OCI-LY7 (cell line): ENCODE data around the gene NDUFC2. TPM values are rescaled to one million over a fixed set of nuclear protein-coding genes. Genes with fewer than 3 reads are reported as not detected.
"Not testable (repeated sequence)": the region's sequence is repeated elsewhere in the genome, so short reads cannot be mapped to it uniquely, and the experiment has no call there.

ENCODE experiments used
- BruUV-seq: library from RNA; stranded (reverse); fragments of 400-500 nt; replicated peaks from 2 replicates; lab custom pipeline; 2021; lab: Mats Ljungman, UMichigan
- CTCF ChIA-PET: fragments of 300-600 bp; sonication (Branson Sonifier 250); formaldehyde crosslinking; loops from one replicate; lab custom pipeline; 2022; ENCODE audit warnings: antibody characterized with exemption; ENCODE audit not compliant: unreplicated experiment; lab: Charles Lee
- POLR2A ChIA-PET: fragments of 300-600 bp; sonication (Branson Sonifier 250); formaldehyde crosslinking; loops from one replicate; lab custom pipeline; 2022; ENCODE audit warnings: antibody characterized with exemption; lab: Charles Lee
- DNase-seq: peaks from one replicate; pipeline ENCODE4 v3.0.0-alpha.2; 2015; ENCODE audit warnings: low spot score
- H2AFZ ChIP-seq: fragments of 200-600 bp; sonication (generic), shearing (Covaris generic); 2 replicates; pipeline ENCODE4 v1.6.1; 2014; ENCODE audit warnings: mild to moderate bottlenecking, antibody characterized with exemption, low read length, moderate library complexity
- H3K27ac ChIP-seq: fragments of 200-600 bp; sonication (generic); 2 replicates; pipeline ENCODE4 v1.5.1; 2014; ENCODE audit warnings: mixed run types, low read depth, mild to moderate bottlenecking, moderate library complexity, low read length, inconsistent platforms; ENCODE audit not compliant: poor library complexity, severe bottlenecking
- H3K36me3 ChIP-seq: fragments of 200-600 bp; sonication (generic); 2 replicates; pipeline ENCODE4 v1.6.1; 2014; ENCODE audit warnings: mild to moderate bottlenecking, antibody characterized with exemption, low read length, moderate library complexity, mixed read lengths; ENCODE audit not compliant: insufficient read depth
- H3K4me1 ChIP-seq: fragments of 200-600 bp; sonication (generic); 2 replicates; pipeline ENCODE4 v1.5.1; 2014; ENCODE audit warnings: mild to moderate bottlenecking, low read length; ENCODE audit not compliant: insufficient read depth, poor library complexity, severe bottlenecking
- H3K4me2 ChIP-seq: fragments of 200-600 bp; sonication (generic); 2 replicates; pipeline ENCODE4 v1.6.1; 2014; ENCODE audit warnings: mild to moderate bottlenecking, low read length
- H3K4me3 ChIP-seq: fragments of 200-600 bp; sonication (generic); 2 replicates; pipeline ENCODE4 v1.5.1; 2014; ENCODE audit warnings: mild to moderate bottlenecking, low read depth, low read length; ENCODE audit not compliant: poor library complexity, severe bottlenecking
- H3K79me2 ChIP-seq: fragments of 200-600 bp; sonication (generic); 2 replicates; pipeline ENCODE4 v1.6.1; 2016; ENCODE audit warnings: low read depth, mild to moderate bottlenecking, low read length, moderate library complexity, mixed read lengths; ENCODE audit not compliant: insufficient read depth
- H3K9me2 ChIP-seq: fragments of 200-600 bp; sonication (generic); 2 replicates; pipeline ENCODE4 v1.6.1; 2016; ENCODE audit warnings: mild to moderate bottlenecking, low read length, mixed read lengths; ENCODE audit not compliant: insufficient read depth
- H3K9me3 ChIP-seq: fragments of 200-600 bp; sonication (generic); 2 replicates; pipeline ENCODE4 v1.6.1; 2014; ENCODE audit warnings: mild to moderate bottlenecking, mixed run types, low read length, mixed read lengths
- H4K20me1 ChIP-seq: fragments of 200-600 bp; sonication (generic); 2 replicates; pipeline ENCODE4 v1.6.1; 2014; ENCODE audit warnings: mild to moderate bottlenecking, antibody characterized with exemption, low read length, moderate library complexity, mixed read lengths; ENCODE audit not compliant: insufficient read depth
- EZH2phosphoT487 ChIP-seq: fragments of 200-600 bp; sonication (generic); IDR thresholded peaks from 2 replicates; pipeline ENCODE4 v1.6.1; 2018; ENCODE audit warnings: low read depth, borderline replicate concordance, mild to moderate bottlenecking, mixed run types, antibody characterized with exemption, low read length, moderate library complexity, mixed read lengths
- intact Hi-C: fragments of 100-400 bp; cut with micrococcal nuclease; formaldehyde crosslinking; loops from one replicate; pipeline ENCODE4 v1.10.0; 2022; ENCODE audit not compliant: unreplicated experiment
- total RNA-seq, 2 experiments: library from RNA; depleted of rRNA in 1 of 2; stranded (reverse); fragments of >200 nt in 1 of 2; shearing (Covaris generic) in 1 of 2; gene quantifications; 2 replicates each; pipeline ENCODE4 v1.2.3, GENCODE V29; 2014 to 2022
- TF ChIP-seq, protein P1 (sequence below): fragments of 200-600 bp; sonication (generic); conservative IDR thresholded peaks from 2 replicates; pipeline ENCODE4 v1.5.1; 2014; ENCODE audit warnings: mild to moderate bottlenecking, antibody characterized with exemption, low read length, moderate library complexity, mixed read lengths

The NDUFC2 gene
- total RNA-seq, 2 experiments from 2014 or later = 53.3 to 95.7 TPM

DNA sequence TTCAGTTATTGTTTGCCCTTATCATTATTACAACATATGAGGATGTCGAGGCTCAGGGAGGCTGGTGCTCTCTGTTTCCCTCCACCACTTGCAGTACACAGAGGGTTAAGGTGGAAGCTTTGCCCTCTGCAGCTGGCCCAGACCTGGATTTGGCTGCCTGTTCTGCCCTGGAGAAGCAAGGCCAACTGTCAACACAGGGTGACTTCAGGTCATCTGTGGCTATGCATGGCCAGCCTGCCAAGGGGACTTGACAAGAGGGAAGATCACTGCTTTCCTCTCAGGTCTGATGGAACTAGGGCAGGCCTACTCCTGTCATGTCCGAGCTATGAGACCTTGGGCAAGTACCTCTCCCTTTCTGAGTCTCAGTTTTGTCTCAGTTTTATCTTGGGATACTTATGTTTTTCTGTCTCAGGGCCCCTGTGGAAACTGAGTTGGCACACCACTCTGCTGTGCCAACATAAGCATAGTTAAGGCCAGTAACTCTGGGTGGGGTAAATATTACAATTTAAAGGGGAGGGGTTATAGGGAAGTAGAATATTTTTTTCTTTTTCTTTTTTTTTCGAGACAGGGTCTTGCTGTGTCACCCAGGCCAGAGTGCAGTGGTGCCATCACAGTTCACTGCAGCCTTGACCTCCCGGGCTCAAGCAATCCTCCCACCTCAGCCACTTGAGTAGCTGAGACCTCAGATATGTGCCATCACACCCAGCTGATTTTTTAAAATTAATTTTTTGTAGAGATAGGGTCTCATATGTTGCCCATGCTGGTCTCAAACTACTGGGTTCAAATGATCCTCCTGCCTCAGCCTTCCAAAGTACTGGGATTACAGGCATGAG, 18.4 kb downstream of the NDUFC2 start:
- Histone ChIP-seq H3K9me2 (no peaks in the 10 kb centered on the region), H3K36me3 (no peaks in the 10 kb centered on the region), H3K9me3 (no peaks in the 10 kb centered on the region), H3K4me2 (no peak overlapping the region), H3K79me2 (no peaks in the 10 kb centered on the region), H3K4me3 (no peak overlapping the region), H4K20me1 (no peaks in the 10 kb centered on the region), H2AFZ (no peak overlapping the region), H3K4me1 (no peaks in the 10 kb centered on the region), H3K27ac (no peak overlapping the region)
- ChIA-PET CTCF (no interaction called here), POLR2A (interaction anchor here (0.6 to 0.7 kb wide), 4 partner anchors 39 to 1387 kb away, joined by 3 to 6 read pairs (median 4); no protein-coding TSS in a partner anchor)
- no TSS peak for BruUV-seq
- TF ChIP-seq, protein P1, sequence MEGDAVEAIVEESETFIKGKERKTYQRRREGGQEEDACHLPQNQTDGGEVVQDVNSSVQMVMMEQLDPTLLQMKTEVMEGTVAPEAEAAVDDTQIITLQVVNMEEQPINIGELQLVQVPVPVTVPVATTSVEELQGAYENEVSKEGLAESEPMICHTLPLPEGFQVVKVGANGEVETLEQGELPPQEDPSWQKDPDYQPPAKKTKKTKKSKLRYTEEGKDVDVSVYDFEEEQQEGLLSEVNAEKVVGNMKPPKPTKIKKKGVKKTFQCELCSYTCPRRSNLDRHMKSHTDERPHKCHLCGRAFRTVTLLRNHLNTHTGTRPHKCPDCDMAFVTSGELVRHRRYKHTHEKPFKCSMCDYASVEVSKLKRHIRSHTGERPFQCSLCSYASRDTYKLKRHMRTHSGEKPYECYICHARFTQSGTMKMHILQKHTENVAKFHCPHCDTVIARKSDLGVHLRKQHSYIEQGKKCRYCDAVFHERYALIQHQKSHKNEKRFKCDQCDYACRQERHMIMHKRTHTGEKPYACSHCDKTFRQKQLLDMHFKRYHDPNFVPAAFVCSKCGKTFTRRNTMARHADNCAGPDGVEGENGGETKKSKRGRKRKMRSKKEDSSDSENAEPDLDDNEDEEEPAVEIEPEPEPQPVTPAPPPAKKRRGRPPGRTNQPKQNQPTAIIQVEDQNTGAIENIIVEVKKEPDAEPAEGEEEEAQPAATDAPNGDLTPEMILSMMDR = no peak
- no peak for TF ChIP-seq EZH2phosphoT487
- intact Hi-C loops = no loop called here
- DNase-seq = no peak

- Histone ChIP-seq H4K20me1 (no peaks in the 10 kb centered on the region), H3K4me2 (no peak overlapping the region), H3K9me2 (no peaks in the 10 kb centered on the region), H3K27ac (no peak overlapping the region), H3K36me3 (no peaks in the 10 kb centered on the region), H3K4me1 (no peaks in the 10 kb centered on the region), H2AFZ (no peak overlapping the region), H3K9me3 (no peaks in the 10 kb centered on the region), H3K79me2 (no peaks in the 10 kb centered on the region), H3K4me3 (no peak overlapping the region)
- POLR2A ChIA-PET = interaction anchor here (0.6 to 0.7 kb wide), 3 partner anchors 38 to 1387 kb away, joined by 4 to 6 read pairs (median 4); no protein-coding TSS in a partner anchor
- intact Hi-C loops = no loop called here
- TF ChIP-seq EZH2phosphoT487 = no peak
- TF ChIP-seq, protein P1 = no peak
- CTCF ChIA-PET = no interaction called here
- DNase-seq = no peak
- no TSS peak for BruUV-seq
These were observed 19.1 kb downstream of the NDUFC2 start for GRCh38 chr11:78060533-78060932.

DNA sequence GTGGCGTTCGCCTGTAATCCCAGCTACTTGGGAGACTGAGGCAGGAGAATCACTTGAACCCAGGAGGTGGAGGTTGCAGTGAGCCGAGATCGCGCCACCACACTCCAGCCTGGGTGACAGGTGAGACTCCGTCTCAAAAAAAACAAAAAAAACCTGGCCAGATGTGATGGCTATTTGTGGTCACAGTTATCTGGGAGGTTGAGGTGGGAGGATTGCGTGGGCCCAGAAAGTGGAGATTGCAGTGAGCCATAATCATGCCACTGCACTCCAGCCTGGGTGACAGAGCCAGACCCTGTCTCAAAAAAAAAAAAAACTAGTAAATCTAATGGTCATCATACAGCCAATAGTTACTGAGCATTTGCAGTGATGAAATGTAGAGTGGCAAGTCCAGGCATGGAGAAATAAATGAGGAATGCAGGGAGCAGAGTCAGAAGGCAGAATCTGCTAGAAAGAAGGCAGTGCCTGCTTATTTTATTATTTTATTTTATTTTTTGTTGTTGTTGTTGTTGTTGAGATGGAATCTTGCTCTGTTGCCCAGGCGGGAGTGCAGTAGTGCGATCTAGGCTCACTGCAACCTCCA, 19.8 kb downstream of the NDUFC2 start:
- DNase-seq, POLR2A ChIA-PET, H2AFZ ChIP-seq, CTCF ChIA-PET, intact Hi-C loops, H4K20me1 ChIP-seq, H3K9me2 ChIP-seq, H3K4me3 ChIP-seq, H3K27ac ChIP-seq, H3K36me3 ChIP-seq, BruUV-seq, H3K79me2 ChIP-seq, H3K4me1 ChIP-seq, H3K4me2 ChIP-seq, H3K9me3 ChIP-seq: not testable (repeated sequence)
